DOHH2 (cell line): Measurements from ENCODE around the gene SLC9A9.

Experiments used
- H3F3A ChIP-seq: fragments of 200-600 bp; sonication (generic), shearing (Covaris generic); 2 replicates; pipeline ENCODE4 v1.6.0; 2016; ENCODE audit warnings: antibody characterized with exemption, mild to moderate bottlenecking; ENCODE audit not compliant: control insufficient read depth, insufficient read depth
- H3K27ac ChIP-seq: fragments of 200-600 bp; sonication (generic); 2 replicates; pipeline ENCODE4 v1.5.1; 2014; ENCODE audit warnings: low read depth, mild to moderate bottlenecking, low read length, moderate library complexity
- H3K27me3 ChIP-seq: fragments of 200-600 bp; sonication (generic); 2 replicates; pipeline ENCODE4 v1.6.1; 2014; ENCODE audit warnings: mild to moderate bottlenecking, low read length, mixed read lengths; ENCODE audit not compliant: control insufficient read depth
- H3K36me3 ChIP-seq: fragments of 200-600 bp; sonication (generic); 2 replicates; pipeline ENCODE4 v1.6.1; 2014; ENCODE audit warnings: mild to moderate bottlenecking, low read length, moderate library complexity, mixed read lengths; ENCODE audit not compliant: control insufficient read depth
- H3K4me1 ChIP-seq: fragments of 200-600 bp; sonication (generic); 2 replicates; pipeline ENCODE4 v1.6.1; 2014; ENCODE audit warnings: mild to moderate bottlenecking, low read length, mixed read lengths; ENCODE audit not compliant: control insufficient read depth
- H3K4me2 ChIP-seq: fragments of 200-600 bp; sonication (generic); 2 replicates; pipeline ENCODE4 v1.6.0; 2014; ENCODE audit warnings: mild to moderate bottlenecking, low read length, moderate library complexity
- H3K4me3 ChIP-seq: fragments of 200-600 bp; sonication (generic); 2 replicates; pipeline ENCODE4 v1.5.1; 2014; ENCODE audit warnings: mild to moderate bottlenecking, low read length, mixed read lengths
- H3K79me2 ChIP-seq: fragments of 200-600 bp; sonication (generic); 2 replicates; pipeline ENCODE4 v1.6.1; 2014; ENCODE audit warnings: mild to moderate bottlenecking, low read length, mixed read lengths; ENCODE audit not compliant: control insufficient read depth
- H3K9me2 ChIP-seq: fragments of 200-600 bp; sonication (generic); replicated peaks from 2 replicates; pipeline ENCODE4 v1.6.1; 2014; ENCODE audit warnings: mild to moderate bottlenecking, low read length, mixed read lengths; ENCODE audit not compliant: control insufficient read depth
- H3K9me3 ChIP-seq: fragments of 200-600 bp; sonication (generic); 2 replicates; pipeline ENCODE4 v1.6.1; 2014; ENCODE audit warnings: antibody characterized with exemption, low read length, mixed read lengths; ENCODE audit not compliant: control insufficient read depth, insufficient read depth
- H4K20me1 ChIP-seq: fragments of 200-600 bp; sonication (generic); 2 replicates; pipeline ENCODE4 v1.6.0; 2014; ENCODE audit warnings: low read depth, mild to moderate bottlenecking, antibody characterized with exemption, low read length, moderate library complexity; ENCODE audit not compliant: control insufficient read depth, insufficient read depth
- EZH2phosphoT487 ChIP-seq: fragments of 200-600 bp; sonication (generic); IDR thresholded peaks from 2 replicates; pipeline ENCODE4 v1.6.1; 2017; ENCODE audit warnings: borderline replicate concordance, mild to moderate bottlenecking, antibody characterized with exemption, low read length, moderate library complexity, mixed read lengths
- TF ChIP-seq, protein P1 (sequence below): fragments of 200-600 bp; sonication (generic); IDR thresholded peaks from one replicate; pipeline ENCODE4 v1.5.1; 2014; ENCODE audit warnings: antibody characterized with exemption, mild to moderate bottlenecking, low read depth, low read length; ENCODE audit not compliant: poor library complexity, severe bottlenecking

The SLC9A9 gene

DNA sequence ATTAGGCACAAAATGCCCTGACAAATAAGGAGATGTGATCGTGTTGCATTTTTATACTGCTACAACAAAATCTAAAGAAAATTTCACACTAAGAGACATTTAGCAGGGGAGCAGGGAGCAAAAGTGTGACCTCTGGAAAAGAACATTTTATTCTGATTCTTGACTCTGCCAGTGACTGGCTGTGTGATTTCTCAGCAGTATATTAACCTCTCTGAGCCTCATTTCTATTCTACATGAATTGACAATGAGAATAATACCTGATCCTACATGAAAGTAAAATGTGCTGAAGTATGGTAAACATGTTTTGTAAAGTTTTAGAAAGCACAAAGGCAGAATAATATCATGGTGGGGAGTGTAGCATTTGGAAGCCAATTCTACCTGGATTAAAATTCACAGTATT, 273.3 kb downstream of the SLC9A9 start:
- Histone ChIP-seq H3K27ac (no peak overlapping the region), H3K36me3 (no peaks in the 10 kb centered on the region), H3K79me2 (no peaks in the 10 kb centered on the region), H3F3A (no peaks in the 10 kb centered on the region), H3K4me2 (no peak overlapping the region), H3K27me3 (no peaks in the 10 kb centered on the region), H3K9me3 (no peaks in the 10 kb centered on the region), H3K4me1 (no peaks in the 10 kb centered on the region), H3K9me2 (no peaks in the 10 kb centered on the region), H4K20me1 (no peaks in the 10 kb centered on the region), H3K4me3 (no peak overlapping the region)
- TF ChIP-seq, protein P1, sequence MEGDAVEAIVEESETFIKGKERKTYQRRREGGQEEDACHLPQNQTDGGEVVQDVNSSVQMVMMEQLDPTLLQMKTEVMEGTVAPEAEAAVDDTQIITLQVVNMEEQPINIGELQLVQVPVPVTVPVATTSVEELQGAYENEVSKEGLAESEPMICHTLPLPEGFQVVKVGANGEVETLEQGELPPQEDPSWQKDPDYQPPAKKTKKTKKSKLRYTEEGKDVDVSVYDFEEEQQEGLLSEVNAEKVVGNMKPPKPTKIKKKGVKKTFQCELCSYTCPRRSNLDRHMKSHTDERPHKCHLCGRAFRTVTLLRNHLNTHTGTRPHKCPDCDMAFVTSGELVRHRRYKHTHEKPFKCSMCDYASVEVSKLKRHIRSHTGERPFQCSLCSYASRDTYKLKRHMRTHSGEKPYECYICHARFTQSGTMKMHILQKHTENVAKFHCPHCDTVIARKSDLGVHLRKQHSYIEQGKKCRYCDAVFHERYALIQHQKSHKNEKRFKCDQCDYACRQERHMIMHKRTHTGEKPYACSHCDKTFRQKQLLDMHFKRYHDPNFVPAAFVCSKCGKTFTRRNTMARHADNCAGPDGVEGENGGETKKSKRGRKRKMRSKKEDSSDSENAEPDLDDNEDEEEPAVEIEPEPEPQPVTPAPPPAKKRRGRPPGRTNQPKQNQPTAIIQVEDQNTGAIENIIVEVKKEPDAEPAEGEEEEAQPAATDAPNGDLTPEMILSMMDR = no peak
- no peak for TF ChIP-seq EZH2phosphoT487

DNA sequence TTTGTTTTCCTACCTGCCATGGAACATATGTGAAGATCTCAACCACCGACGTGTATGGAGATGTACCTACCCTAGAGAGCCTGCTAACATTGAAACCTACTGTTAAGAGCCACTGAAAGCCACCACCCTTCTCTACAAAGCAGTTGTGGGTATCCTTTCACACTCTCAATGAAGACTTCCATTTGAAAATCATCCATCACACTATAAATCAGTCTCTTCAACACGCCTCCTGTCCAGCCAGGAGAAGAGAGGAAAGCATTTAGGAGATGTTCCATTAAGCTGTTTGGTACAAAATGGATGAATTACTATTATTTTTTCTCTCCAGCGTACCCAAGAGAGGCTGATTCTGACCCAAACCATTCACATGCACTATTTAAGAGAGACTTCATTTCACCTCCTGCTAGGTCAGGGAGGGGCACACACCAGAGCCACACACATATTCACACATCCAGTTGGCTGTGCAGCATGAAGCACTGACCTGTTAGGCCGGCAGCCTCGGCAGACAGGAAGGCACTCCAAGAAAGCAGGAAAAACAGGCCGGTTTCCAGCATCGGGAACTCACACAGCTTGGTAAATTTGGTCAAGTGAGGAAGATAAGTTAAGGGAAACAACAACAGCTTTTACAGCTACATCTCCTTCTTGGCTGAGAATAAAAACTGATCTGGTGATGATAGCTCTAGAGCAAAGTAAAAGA, 274.5 kb downstream of the SLC9A9 start:
- no peaks in the 10 kb centered on the region for H3F3A ChIP-seq
- H3K9me2 ChIP-seq = no peaks in the 10 kb centered on the region
- H3K4me1 ChIP-seq = no peaks in the 10 kb centered on the region
- H3K36me3 ChIP-seq = no peaks in the 10 kb centered on the region
- no peaks in the 10 kb centered on the region for H3K27me3 ChIP-seq
- TF ChIP-seq, protein P1 = no peak
- TF ChIP-seq EZH2phosphoT487 = no peak
- no peak overlapping the region for H3K4me3 ChIP-seq
- H3K79me2 ChIP-seq = no peaks in the 10 kb centered on the region
- H3K27ac ChIP-seq = no peak overlapping the region
- H3K9me3 ChIP-seq = no peaks in the 10 kb centered on the region
- no peaks in the 10 kb centered on the region for H4K20me1 ChIP-seq
- H3K4me2 ChIP-seq = no peak overlapping the region

DNA sequence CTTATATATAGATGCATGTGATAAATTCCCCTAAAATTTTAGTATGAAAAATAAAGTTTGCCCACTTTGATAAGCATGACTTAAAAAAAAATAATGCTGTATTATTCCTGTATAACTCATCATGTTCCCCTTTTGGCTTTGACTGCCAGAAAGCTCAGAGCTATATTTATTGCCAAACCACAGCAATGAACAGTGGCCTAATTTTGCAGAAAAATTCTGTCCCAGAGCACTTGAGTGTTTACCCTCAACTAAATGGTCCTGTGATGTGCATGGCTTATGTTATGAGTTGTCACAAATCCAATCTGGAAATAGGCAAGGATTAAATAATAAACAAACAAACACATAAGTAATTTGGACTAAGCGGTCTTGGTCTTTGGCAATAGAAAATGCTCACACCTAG, 276.7 kb downstream of the SLC9A9 start:
- Histone ChIP-seq H3F3A (no peaks in the 10 kb centered on the region), H4K20me1 (no peaks in the 10 kb centered on the region), H3K27me3 (no peaks in the 10 kb centered on the region), H3K9me2 (no peaks in the 10 kb centered on the region), H3K36me3 (no peaks in the 10 kb centered on the region), H3K4me3 (no peak overlapping the region), H3K4me1 (no peaks in the 10 kb centered on the region), H3K79me2 (no peaks in the 10 kb centered on the region), H3K4me2 (no peak overlapping the region), H3K27ac (no peak overlapping the region), H3K9me3 (no peaks in the 10 kb centered on the region)
- TF ChIP-seq, protein P1 = no peak
- TF ChIP-seq EZH2phosphoT487 = no peak
